ENCODE measurements around the gene FZD7.

The FZD7 gene

DNA sequence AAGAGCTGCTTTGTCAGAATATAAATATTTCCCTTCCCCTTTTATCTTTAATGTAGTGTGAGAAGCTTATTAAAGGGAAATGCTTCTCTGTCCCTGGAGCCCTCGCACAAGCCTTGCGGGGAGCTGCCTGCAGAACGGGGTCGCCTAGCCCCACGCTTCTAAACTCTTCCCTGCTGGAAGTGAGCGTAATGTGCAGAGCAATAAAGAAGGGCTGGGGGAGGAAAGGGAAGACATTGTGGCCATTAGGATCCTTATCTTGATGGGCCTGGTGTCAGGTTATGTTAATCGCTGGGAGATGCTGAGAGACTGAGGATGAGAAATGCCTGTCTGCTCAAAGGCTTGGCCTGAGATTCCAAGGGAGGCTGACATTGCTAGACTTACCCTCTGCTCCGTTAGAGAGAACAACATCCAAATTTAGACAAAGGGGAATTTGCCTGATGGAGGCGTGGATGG lies 18.9 kb upstream of the FZD7 start:
- no peak for DNase-seq

DNA sequence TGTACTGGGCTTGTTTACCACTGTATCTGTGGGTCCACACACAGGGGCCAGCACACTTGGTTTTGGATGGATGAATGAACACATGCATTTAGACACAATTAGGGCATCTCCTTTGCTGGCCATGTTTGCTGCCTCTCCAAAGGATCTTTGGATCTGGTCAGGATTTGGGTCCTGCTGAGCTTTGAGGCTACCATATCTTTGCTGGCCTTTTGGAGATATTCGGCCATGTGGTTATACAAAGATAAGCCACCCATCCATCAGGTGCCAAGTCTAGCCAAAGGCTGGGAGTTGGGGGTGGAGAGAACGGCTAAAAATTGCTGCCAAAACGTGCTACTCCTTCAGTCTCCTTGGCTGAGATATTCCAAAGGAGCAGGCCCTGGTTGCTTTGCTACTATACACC lies 18.2 kb upstream of the FZD7 start:
- no peak for DNase-seq

DNA sequence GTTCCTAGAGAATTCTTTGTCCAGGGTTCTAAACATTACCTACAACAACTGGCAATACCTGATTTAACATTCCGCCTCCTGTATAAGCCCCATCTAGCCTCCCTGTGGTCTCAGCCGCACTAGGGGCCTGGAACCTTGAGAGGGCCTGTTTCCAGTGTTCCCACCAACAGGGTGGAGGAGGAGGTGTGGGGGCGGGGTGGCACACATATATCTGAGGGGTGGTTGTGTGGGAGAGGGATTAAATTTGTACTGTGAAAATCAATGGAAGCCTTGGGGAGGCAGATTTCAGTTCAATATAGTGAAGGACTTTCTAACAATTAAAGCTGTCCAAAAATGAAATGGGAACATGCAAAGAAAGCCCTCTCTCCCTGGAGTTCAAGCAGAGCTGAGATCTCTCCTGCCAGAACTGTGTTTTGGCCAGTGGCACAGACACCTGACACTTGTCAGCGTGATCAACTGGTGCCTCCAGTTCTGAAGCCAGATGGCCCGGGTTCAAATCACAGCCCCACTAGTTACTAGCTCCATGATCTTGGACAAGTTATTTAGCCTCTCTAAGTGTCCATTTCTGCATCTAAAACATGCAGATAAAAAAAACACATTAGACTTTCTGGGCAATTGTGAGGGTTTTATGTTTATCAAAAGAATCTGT lies 17.0 kb upstream of the FZD7 start:
- no peak for DNase-seq

DNA sequence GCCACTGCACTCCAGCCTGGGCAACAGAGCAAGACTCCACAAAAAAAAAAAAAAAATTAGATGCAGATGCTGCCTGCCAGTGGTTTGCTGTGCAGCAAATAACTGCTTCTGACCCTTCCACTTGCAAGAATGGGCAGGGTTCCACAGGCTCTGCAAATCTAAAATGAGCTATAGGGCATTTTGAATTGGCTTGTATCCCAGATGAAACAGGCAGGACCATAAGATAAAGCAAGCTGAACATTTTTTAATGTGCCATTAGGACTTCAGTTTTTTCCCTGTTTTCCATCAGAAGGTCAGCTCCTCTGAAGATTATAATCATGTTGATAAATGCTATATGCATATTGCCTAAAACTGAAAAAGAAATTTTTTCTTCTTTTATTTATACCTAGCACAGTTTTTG lies 15.7 kb upstream of the FZD7 start:
- DNase-seq, result no peak

DNA sequence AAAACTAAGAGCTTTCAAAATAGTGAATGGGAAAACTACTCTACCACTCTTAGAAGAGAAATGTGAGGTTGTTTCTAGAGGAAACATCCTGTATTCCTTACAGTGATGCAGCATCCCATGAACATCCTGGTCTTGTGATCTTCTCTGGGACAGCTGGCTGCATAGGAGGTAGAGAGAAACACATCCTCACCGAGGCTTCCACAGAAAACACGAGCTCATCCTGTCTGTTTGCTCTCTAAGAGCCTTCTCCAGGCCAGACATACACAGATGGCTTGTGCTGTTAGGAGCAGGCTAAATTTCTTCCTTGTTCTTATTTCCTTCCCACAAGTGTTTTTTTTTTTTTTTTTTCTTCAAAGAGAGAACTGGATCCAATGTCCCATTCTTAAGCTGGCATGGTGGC lies 14.7 kb upstream of the FZD7 start:
- DNase-seq, result no peak

DNA sequence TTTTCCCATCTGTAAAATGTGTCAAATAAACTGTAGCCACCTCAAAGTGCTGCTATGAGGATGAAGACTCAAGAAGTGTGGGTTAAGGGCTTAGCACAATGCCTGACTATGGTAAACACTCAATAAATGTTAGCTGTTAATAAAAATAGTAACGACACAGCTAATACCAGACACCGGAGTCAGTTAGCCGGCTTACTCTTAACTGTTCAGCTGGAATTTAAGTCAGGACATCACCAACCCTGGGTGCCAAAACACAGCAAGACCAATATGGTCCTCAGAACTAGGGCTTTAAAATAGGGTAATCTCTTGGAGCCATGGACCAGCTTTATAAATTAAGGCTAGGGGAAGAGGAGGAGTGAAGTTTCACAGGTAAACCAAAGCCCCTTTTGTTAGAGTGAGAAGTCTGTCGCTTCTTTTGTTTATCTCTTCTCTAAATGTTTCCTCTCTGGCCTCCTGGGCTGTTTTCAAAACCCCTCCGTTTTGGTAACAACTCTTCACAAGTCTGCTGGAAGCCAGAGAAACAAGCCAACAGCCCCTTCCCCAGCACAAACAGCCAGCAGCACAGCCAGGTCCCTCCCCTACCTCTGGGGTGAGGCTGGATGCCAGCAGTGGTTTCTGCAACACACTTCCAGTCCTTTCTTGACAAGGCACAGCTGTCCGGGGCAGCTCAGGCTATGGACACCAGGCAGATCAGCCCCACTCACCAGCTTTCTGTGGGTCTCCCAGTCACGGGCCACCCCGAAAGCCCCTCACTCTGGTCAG lies 13.8 kb upstream of the FZD7 start:
- DNase-seq, result no peak

DNA sequence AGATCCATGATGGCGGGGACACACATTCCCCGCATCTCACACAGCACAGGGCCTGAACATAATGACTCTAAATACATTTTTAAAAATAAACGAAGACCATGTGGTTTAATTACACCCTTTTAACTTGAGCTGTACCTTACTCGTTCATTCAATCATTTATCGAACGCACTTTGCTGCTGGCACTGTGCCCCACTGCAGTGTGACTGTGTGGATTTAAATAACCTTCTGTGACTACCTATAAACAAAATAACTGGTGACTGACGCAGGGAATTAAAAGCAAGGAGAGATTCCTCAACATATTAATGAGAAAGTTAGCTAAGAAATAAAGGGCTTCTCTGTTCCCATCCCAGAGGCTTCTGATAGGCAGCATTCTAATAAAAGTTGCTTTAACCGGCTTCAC lies 10.9 kb upstream of the FZD7 start:
- DNase-seq, result no peak

DNA sequence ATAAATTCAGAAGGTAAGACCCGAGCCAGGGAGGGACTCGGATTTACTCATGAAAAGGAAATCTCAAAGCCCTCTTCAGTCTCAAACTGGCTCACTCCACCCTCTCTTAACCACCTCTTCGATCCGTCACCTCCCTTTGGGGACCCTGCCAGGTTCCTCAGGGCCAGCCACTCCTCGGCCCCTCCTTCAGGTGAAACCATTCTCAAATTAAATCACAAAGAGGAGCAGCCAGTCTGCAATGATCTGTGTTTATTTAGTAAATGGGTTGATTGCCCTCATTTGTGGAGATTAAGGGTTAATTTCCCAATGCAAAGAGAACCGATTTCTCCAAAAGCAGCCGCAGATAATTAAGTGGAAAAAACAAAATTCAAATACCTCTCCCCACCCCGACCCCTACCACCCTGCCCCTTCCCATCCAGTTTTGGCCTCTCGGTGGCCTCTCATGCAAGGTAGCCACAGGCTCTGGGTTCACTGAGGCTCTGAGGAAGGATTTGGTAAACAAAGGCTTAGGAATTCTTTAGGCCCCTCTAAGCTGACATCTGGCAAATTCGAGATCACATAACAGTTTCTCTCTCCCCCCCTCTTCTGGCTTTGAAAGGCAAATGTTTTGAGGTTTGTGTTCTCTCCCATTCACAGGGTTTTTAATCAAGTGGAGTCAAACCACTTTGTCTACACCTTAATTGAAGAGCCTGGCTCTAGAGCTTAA lies 10.3 kb upstream of the FZD7 start:
- no peak for DNase-seq

DNA sequence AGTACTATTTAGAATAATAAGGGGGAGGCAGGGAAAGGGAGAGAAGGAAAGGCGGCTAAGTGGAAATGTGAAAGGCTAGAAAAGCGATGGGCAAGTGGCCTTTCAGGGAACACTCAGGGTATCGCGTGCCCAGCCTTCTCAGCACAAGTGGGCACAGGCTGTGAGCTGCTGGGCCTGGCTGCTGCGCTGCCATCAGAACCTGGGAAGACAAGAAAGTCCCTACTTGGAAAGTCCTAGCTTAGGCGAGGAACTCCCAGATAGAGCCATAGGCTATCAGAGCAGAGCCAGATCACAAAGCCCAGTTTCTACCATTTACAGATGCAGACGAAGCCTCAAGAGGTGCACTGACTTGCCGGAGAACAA lies 9.8 kb upstream of the FZD7 start:
- no peak for DNase-seq

DNA sequence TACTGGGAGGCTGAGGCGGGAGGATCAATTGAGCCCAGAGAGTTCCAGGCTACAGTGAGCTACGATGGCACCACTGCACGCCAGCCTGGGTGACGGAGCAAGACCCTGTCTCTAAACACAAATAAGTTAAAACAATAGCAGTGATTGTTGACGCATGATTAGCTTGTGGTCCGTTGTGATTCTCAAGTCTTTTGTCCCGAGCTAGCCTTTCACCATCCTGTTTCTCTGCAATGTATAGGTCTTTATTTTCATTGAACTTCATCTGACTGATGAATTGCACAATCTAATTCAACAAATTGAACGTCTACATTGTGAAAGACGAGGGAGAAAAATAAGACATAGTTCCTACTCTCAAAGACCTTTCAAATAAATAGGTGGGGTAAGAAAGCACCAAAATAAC lies 8.8 kb upstream of the FZD7 start:
- DNase-seq, result no peak

DNA sequence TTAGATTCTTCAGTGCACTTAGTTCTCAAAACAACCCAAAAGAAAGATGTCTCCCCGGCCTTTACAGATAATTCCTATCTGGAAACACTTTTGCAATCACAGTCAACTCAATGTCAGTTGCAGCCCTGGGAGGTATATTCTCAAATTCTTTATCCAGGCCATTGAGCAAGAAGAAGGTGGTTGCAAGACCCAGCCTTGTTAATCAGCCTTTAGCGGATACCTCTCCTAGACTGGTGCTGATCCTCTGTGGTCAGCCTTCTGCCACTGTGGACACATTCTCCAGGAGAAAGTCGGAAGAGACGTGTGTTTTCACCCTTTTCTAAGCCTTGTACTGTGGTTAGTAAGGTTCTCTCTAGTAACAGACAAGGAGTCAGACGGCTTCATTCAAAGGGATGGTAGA lies 7.8 kb upstream of the FZD7 start:
- DNase-seq, result no peak

DNA sequence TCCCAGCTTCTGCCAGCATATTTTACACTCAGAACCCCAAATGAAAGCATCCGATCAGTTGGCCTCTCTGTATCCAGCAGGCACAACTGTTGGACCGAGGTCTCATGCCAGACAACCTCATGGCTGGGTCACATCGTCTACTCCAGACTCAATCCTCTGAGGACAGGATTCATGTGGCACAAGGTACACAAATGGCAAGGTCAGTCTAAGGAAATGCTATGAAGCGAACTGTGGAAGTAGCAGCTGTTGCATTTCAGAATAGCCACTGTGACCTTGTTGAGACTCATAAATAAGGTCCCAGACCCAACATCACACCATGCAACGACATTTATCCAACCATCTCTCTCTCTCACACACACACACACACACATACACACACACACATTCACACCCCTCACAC lies 7.1 kb upstream of the FZD7 start:
- no peak for DNase-seq

DNA sequence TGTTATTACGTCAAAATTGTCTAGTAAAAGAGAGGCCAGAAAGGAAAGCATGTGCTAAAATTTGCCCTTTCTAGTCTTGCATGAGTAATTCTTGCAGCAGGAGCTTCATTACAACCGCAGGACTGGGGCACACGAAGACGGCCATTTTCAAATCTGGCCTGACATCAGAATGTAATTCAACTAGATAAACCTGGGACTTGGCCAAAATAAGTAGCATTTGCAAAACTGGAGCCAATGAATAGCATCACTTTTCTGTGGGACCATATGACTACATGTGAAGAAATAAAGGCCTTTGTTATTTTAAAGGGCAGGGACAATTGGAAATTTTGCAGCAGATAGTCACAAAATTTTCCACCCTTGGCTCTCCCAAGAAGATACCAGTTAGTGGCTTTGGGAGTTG lies 3.0 kb upstream of the FZD7 start:
- no peak for DNase-seq

DNA sequence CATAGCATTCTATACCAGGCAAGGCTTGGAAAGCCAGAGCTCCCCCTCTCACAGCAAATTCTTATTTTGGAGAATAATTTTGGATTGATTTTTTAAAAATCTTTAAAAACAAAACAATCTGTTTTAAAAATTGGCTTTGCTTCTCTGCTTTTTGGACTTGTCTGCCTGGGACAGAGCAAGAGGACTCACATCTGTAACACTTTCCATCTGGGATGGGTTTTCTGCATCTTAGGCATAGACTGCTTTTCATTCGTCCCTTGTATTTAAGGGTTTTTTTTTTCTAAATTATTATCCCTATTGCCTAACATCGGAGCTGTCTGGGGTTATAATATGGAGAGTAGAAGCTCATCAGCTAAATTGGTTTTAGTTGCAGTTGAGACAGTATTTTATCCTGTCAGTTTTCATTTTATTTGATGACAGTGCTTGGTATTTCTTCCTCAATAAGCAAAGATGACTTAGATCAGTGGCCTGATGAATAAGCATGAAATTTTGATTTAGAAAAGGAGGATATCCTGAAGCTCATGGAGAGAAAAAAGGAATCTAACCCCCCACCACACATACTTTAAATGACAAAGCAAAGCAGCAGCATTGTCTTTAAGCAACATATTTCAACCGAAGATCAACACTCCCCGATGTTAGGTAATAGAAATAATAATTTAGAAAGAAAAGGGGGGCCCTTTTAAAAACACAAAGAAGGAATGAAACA lies 2.3 kb upstream of the FZD7 start:
- DNase-seq, result no peak

DNA sequence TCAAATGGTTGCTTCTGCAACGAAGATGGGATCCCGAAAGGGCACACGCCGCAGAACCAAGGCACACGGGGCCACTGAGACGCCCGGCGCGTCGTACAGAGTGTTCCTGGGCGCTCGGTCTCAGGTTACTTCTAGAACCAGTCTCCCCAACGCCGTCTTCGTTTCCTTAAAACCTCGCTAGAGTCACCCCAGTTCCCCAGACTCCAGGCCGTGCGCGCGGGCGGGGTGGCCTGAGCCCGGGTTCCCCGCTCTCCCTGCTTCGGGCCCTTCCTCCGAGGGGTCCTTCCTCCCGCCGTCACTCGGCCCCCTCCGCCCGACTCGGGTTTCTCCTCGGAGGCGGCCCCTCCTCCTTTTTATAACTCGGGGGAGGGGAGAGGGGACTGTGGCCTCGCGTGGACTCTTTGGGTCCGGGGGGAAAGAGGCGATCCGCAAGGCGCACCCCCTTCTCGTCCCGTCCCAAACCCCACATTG lies 774 bp upstream of the FZD7 start:
- peak; percentile 29 for DNase-seq

DNA sequence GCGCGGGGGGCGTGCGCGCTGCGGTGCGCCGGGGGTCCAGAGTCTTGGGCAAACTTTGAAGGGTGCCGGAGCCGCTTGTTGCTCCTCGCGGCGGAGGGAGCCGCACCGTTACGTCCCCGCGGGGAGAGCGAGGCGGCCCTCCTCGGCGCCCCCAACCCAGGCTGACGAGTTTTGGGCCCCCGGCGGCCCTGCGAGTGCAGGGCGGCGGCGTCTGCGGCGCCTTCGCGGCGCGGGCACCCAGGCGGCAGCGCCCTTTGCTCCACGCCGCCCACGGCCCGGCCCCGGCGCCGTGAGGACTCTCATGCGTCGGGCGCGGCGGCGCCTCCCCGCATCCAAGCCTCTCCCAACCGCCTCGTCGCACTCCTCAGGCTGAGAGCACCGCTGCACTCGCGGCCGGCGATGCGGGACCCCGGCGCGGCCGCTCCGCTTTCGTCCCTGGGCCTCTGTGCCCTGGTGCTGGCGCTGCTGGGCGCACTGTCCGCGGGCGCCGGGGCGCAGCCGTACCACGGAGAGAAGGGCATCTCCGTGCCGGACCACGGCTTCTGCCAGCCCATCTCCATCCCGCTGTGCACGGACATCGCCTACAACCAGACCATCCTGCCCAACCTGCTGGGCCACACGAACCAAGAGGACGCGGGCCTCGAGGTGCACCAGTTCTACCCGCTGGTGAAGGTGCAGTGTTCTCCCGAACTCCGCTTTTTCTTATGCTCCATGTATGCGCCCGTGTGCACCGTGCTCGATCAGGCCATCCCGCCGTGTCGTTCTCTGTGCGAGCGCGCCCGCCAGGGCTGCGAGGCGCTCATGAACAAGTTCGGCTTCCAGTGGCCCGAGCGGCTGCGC lies 814 bp downstream of the FZD7 start:
- no peak for DNase-seq

DNA sequence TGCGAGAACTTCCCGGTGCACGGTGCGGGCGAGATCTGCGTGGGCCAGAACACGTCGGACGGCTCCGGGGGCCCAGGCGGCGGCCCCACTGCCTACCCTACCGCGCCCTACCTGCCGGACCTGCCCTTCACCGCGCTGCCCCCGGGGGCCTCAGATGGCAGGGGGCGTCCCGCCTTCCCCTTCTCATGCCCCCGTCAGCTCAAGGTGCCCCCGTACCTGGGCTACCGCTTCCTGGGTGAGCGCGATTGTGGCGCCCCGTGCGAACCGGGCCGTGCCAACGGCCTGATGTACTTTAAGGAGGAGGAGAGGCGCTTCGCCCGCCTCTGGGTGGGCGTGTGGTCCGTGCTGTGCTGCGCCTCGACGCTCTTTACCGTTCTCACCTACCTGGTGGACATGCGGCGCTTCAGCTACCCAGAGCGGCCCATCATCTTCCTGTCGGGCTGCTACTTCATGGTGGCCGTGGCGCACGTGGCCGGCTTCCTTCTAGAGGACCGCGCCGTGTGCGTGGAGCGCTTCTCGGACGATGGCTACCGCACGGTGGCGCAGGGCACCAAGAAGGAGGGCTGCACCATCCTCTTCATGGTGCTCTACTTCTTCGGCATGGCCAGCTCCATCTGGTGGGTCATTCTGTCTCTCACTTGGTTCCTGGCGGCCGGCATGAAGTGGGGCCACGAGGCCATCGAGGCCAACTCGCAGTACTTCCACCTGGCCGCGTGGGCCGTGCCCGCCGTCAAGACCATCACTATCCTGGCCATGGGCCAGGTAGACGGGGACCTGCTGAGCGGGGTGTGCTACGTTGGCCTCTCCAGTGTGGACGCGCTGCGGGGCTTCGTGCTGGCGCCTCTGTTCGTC lies 1.7 kb downstream of the FZD7 start:
- DNase-seq, result peak; percentile 25

DNA sequence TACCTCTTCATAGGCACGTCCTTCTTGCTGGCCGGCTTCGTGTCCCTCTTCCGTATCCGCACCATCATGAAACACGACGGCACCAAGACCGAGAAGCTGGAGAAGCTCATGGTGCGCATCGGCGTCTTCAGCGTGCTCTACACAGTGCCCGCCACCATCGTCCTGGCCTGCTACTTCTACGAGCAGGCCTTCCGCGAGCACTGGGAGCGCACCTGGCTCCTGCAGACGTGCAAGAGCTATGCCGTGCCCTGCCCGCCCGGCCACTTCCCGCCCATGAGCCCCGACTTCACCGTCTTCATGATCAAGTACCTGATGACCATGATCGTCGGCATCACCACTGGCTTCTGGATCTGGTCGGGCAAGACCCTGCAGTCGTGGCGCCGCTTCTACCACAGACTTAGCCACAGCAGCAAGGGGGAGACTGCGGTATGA lies 2.3 kb downstream of the FZD7 start:
- DNase-seq, result no peak

DNA sequence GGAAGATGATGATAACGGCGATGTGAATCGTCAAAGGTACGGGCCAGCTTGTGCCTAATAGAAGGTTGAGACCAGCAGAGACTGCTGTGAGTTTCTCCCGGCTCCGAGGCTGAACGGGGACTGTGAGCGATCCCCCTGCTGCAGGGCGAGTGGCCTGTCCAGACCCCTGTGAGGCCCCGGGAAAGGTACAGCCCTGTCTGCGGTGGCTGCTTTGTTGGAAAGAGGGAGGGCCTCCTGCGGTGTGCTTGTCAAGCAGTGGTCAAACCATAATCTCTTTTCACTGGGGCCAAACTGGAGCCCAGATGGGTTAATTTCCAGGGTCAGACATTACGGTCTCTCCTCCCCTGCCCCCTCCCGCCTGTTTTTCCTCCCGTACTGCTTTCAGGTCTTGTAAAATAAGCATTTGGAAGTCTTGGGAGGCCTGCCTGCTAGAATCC lies 3.0 kb downstream of the FZD7 start:
- DNase-seq, result no peak

DNA sequence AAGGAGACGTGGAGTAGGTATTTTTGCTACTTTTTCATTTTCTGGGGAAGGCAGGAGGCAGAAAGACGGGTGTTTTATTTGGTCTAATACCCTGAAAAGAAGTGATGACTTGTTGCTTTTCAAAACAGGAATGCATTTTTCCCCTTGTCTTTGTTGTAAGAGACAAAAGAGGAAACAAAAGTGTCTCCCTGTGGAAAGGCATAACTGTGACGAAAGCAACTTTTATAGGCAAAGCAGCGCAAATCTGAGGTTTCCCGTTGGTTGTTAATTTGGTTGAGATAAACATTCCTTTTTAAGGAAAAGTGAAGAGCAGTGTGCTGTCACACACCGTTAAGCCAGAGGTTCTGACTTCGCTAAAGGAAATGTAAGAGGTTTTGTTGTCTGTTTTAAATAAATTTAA lies 3.4 kb downstream of the FZD7 start:
- DNase-seq, result no peak

DNA sequence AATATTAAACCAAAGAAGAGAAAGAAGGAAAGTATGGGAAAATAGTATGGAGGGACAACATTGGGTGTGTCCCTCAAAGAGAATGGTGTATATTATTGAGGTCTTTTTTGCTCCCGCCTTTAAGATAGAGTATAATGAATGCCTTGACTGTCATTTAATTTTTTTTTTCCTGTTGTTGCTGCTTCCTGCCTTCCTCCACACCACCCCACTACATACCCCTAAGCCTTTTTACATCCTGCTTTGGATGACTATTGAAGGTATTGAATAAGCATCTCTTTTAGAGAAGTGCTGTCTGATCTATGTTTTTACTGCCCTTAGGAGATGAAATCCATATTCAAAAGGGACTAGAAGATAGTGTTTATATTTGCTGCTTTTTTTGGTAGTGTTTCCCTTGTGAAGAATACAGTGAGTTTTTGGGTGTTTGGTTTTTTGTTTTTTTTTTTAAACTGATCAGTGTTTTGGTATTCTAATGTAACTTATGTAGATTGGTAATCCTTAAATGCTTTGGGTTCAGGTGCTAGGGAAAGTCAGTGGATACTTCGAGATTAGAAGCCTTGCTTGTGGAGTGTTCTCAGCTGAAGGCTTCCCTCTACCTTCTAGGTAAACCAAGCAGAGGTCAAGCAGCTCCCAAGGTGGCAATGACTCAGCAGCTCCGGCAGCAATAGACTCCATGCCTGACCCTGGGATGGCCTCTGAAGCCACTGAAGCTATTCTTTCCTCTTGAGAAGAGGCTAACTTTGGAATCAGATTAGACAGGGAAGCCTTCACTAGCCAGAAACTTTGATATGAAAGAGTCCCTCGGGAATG lies 5.0 kb downstream of the FZD7 start:
- no peak for DNase-seq

All from CD4-positive, alpha-beta T cell treated with Interleukin-15 for 1 hour (primary cell).